Measurements from ENCODE around the gene TTLL5.

DNA sequence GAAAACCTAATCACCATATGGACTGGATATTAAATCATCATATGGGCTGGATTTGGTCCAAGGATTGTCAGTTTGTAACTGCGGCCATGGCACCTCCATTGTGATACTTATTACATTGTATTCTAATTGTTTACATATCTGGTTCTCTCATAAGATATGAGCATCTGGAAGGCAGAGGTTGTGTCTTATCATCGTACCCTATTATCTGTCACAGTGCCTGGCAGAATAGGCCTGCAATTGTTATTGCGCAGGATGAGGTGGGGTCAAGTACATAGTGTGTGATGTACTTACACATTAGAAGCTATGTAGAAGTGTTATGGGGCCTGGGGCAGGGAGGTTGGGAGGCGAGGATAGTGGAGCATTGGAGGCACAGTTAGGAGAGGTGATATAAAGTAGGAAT is 329.3 kb downstream of the TTLL5 start:
- TF ChIP-seq CTCF (IDR thresholded peaks at IDR 0.05): no peak
- TF ChIP-seq EP300 (IDR thresholded peaks at IDR 0.05): no peak
